Right atrium auricular region (tissue), 2 donors: ENCODE results near the gene SLX9. TPM values are rescaled to one million over a fixed set of nuclear protein-coding genes. Genes with fewer than 3 reads are reported as not detected.

Source experiments
- DNase-seq: peaks from one replicate; pipeline ENCODE4 v3.0.0-alpha.2; 2019; ENCODE audit warnings: low spot score
- H3K27ac ChIP-seq, 2 donors: fragments of 200-600 bp; sonication (generic); 1 replicate in 1 of 2; 2 replicates in 1 of 2; pipeline ENCODE4 v1.5.1; 2016 to 2019
- H3K27me3 ChIP-seq, 2 donors: fragments of 200-600 bp; sonication (generic); one replicate each; pipeline versions ENCODE4 v1.5.1 to v1.6.0; 2017 to 2019
- H3K36me3 ChIP-seq: fragments of 200-600 bp; sonication (generic); one replicate; pipeline ENCODE4 v1.5.1; 2016
- H3K4me1 ChIP-seq, 2 donors: fragments of 200-600 bp; sonication (generic); one replicate each; pipeline versions ENCODE4 v1.5.1 to v1.6.0; 2017 to 2019
- H3K4me3 ChIP-seq, 2 donors: fragments of 200-600 bp; sonication (generic); 1 replicate in 1 of 2; 2 replicates in 1 of 2; pipeline ENCODE4 v1.5.1; 2017 to 2019; ENCODE audit warnings: mild to moderate bottlenecking in 1 of 2, moderate library complexity in 1 of 2
- H3K9me3 ChIP-seq, 2 donors: fragments of 200-600 bp; sonication (generic); one replicate each; pipeline ENCODE4 v1.5.1; 2019
- total RNA-seq, 2 donors: library from RNA; depleted of rRNA; stranded (reverse); fragments of >200 nt; gene quantifications; one replicate each; pipeline ENCODE4 v1.1.0, GENCODE V29; 2016
- TF ChIP-seq, protein P1 (sequence below), 2 donors: fragments of 200-600 bp; sonication (generic); IDR thresholded peaks; one replicate each; pipeline ENCODE4 v1.5.1; 2019; ENCODE audit warnings: antibody characterized with exemption in 2 of 2

Gene SLX9
- total RNA-seq, 2 donors from 2014 or later: 15.9 to 18.8 TPM

DNA sequence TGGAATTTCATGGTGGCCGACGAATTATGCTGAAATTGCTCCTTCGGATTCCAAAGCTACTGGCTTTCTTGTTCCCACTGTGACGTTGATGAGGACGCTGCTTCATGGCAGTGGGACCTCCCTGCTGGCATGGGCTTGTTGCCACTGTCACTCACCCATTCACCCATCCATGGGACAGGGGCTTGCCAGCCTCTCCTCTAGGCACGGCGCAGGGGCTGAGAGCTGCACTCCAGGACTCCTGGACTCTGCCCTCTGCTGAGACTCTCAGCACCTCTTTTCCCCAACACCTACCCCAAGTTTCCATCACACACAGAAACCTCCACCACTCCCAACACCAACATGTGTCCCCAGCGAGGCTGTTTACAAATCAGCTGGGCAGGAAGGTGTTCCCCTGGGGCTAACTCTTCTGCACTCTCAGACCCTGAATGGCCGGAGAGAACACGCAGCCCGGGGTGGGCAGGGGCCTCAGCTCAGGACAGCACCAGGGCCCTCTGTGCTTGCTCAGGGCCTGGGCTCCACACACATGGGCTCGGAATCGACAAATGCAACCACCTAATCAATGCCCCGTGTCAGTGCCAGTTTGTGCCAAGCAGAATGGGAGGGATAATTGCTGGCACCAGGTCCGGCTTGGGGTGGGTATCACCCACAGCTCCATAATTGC lies 22.3 kb upstream of the SLX9 start:
- TF ChIP-seq, protein P1, sequence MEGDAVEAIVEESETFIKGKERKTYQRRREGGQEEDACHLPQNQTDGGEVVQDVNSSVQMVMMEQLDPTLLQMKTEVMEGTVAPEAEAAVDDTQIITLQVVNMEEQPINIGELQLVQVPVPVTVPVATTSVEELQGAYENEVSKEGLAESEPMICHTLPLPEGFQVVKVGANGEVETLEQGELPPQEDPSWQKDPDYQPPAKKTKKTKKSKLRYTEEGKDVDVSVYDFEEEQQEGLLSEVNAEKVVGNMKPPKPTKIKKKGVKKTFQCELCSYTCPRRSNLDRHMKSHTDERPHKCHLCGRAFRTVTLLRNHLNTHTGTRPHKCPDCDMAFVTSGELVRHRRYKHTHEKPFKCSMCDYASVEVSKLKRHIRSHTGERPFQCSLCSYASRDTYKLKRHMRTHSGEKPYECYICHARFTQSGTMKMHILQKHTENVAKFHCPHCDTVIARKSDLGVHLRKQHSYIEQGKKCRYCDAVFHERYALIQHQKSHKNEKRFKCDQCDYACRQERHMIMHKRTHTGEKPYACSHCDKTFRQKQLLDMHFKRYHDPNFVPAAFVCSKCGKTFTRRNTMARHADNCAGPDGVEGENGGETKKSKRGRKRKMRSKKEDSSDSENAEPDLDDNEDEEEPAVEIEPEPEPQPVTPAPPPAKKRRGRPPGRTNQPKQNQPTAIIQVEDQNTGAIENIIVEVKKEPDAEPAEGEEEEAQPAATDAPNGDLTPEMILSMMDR (IDR thresholded peaks at IDR 0.05): no peak

DNA sequence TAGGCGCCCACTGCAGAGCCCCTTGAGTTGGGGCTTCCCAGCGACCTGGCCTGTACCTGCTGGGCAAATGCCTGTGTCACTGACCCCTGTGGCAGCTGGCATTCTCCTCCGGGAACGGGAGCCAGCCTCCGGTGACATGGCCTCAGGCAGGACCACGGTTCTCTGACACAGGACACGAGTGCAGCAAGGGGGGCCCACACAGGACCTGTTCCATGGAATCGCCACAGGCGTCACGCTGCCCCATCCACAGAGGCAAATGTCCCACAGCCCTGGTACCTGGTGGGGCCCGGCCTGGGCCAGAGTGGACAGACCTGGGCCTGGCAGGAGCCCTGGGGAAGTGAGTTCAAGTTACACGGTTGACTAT lies 21.7 kb upstream of the SLX9 start:
- TF ChIP-seq, protein P1 (IDR thresholded peaks at IDR 0.05): no peak
- DNase-seq: no peak
- Histone ChIP-seq H3K36me3 (no peaks in the 10 kb centered on the region), H3K4me3 (no peak overlapping the region), H3K27ac (no peak overlapping the region), H3K9me3 (no peaks in the 10 kb centered on the region), H3K27me3 (no peaks in the 10 kb centered on the region), H3K4me1 (no peaks in the 10 kb centered on the region)

More for the DNA sequence above, 22.3 kb upstream of the SLX9 start:
- no peaks in the 10 kb centered on the region for H3K27me3 ChIP-seq
- H3K4me1 ChIP-seq: no peaks in the 10 kb centered on the region
- DNase-seq: no peak
- H3K27ac ChIP-seq: no peak overlapping the region
- no peak overlapping the region for H3K4me3 ChIP-seq
- H3K9me3 ChIP-seq: no peaks in the 10 kb centered on the region
- H3K36me3 ChIP-seq: no peaks in the 10 kb centered on the region

DNA sequence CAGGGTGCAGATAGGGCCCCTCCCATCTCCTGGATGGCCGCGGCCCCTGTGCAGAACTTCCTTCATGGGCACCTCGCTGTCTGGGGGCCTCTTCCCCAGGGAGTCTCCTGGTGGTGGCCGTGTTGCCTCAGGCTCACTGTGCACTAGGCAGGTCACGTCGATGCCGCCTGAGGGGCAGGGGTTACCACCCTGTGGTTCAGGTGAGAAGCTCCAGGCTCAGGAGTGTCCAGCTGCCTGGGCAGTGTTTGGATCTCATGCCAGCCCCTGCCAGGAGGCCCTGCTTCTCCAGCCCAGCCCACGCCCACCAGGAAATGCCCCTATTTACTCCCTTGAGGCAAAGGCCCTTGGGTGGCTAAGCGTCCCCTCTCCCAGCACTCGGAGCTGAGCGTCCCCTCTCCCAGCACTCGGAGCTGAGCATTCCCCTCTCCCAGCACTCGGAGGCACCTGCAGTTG lies 21.2 kb upstream of the SLX9 start:
- no peak overlapping the region for H3K27ac ChIP-seq
- no peaks in the 10 kb centered on the region for H3K9me3 ChIP-seq
- no peaks in the 10 kb centered on the region for H3K27me3 ChIP-seq
- no peaks in the 10 kb centered on the region for H3K36me3 ChIP-seq
- H3K4me3 ChIP-seq: no peak overlapping the region
- no peak for DNase-seq
- no peaks in the 10 kb centered on the region for H3K4me1 ChIP-seq
- TF ChIP-seq, protein P1 (IDR thresholded peaks at IDR 0.05): no peak

DNA sequence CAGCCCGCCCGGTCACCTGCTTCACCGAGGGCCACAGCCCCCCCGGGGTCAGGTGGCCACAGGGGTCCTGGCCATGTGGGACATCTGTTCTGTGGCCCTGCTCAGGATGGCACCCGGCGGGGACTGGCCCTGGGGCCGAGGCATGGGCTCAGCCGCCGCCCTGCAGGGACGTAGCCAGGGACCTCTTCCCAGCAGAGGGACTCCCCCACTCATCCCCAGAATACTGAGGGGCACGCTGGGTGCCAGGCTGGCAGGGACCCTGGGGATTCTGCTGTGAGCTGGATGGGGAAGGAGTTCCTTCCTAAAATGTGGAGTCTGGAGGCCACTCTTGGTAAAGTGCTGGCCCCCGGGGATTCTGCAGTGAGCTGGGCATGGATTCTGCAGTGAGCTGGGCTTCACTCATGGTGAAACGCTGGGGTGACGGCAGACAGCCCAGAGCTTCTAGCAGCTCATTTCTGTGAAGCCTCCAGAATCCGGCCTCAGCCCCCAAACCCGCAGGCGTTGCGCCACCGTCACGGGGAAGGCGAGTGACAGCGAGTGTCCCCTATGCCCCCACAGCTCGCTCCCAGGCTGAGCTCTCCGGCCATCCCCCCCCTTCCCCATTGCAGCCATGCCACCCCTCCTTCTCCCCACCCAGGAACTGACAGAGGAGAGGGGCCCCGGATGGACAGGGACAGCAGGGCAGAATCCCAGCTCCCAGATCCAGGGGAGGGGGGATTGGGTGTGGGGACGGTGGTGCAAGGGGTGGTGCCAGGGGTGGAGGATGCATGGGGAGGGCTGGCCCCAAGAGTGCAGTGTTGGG lies 20.5 kb upstream of the SLX9 start:
- H3K9me3 ChIP-seq: no peaks in the 10 kb centered on the region
- H3K27ac ChIP-seq: no peak overlapping the region
- H3K4me3 ChIP-seq: peak overlapping the region in 1 of 2 donors; percentile 35
- no peaks in the 10 kb centered on the region for H3K27me3 ChIP-seq
- H3K4me1 ChIP-seq: no peaks in the 10 kb centered on the region
- TF ChIP-seq, protein P1 (IDR thresholded peaks at IDR 0.05): no peak
- H3K36me3 ChIP-seq: no peaks in the 10 kb centered on the region
- DNase-seq: no peak

DNA sequence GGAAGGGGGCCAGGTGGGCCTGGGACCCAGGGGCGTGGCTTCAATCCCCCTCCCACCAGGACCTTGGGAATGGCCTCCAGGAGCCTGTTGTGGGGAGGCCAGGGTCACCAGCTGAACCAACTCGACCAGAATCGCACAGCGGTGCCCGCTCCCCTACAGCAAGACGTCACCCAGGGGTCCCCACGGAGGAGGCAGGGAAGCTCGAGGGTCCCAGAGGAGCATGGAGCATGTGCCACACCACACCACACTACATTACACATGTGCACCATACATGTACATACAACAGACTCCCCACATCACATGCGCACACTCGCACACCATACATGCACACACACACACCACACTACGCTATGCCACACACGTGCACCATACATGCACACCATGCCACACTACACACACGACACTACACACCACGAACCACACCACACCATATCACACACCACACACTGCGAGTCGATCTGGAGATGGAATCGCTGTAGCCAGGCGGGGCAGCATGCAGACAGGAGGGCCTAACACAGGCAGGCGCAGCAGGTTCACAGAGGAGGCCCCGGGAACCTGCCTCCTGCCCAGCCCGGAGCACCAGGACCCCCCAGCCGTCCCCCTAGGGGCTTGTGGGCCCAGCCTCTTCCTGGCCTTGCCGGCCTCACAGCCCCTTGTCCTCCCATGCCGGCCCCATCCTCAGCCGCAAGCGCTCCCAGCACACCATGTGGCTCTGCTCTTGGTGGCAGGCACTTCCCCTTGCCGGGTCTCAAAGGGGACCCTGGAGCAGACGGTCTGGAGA lies 19.7 kb upstream of the SLX9 start:
- H3K27me3 ChIP-seq: no peaks in the 10 kb centered on the region
- TF ChIP-seq, protein P1 (IDR thresholded peaks at IDR 0.05): no peak
- no peak overlapping the region for H3K27ac ChIP-seq
- H3K9me3 ChIP-seq: no peaks in the 10 kb centered on the region
- no peaks in the 10 kb centered on the region for H3K36me3 ChIP-seq
- peak overlapping the region; percentile 5 to 35 for H3K4me3 ChIP-seq
- no peak for DNase-seq
- H3K4me1 ChIP-seq: peaks cover 0 to 6% of the 10 kb centered on the region in 2 donors
